ENCODE data around the gene DIAPH3. TPM values are rescaled to one million over a fixed set of nuclear protein-coding genes. Genes with fewer than 3 reads are reported as not detected.

DIAPH3 gene
- total and polyA plus RNA-seq, 2 of the 8 experiments (the other 6 are each of a cell fraction or from before 2014, with no cell fraction given): 8.0 to 30.8 TPM

DNA sequence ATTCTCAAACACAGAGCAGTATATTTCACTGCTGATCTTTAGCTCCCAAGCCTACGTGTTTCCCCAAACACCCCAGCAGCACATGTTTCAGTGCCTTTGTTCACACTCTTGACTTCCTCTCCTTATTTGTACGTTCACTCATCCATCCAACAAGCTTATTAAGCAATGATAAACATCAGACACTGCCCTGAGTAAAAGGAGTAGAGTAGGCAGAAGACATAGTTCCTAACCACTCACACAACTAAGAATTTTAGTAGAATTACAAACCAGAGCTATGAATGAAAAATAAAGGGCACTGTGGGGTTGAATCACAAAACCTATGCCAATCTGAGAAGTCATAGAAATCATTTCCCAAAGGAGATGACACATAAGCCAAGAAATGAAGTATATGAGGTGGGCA is 213.5 kb downstream of the DIAPH3 start (continued):
- TF ChIP-seq FOSL1 (IDR thresholded peaks at IDR 0.05; ENCODE audit: insufficient read depth, low read depth, low read length): no peak
- no peak for TF ChIP-seq TAF7 (optimal IDR thresholded peaks at IDR 0.05; ENCODE audit: borderline replicate concordance, low read depth, low read length)
- TF ChIP-seq POLR2A (IDR thresholded peaks at IDR 0.05; ENCODE audit: control extremely low read depth in 1 of 2, low read depth in 2 of 2, low read length in 2 of 2): no peak
- no peak for TF ChIP-seq POU5F1 (IDR thresholded peaks at IDR 0.05; ENCODE audit: low read depth, low read length)
- TF ChIP-seq CTBP2 (IDR thresholded peaks at IDR 0.05; ENCODE audit: borderline replicate concordance, insufficient read depth, insufficient read length, low read length): no peak

All from H1 (cell line).